ENCODE data around the gene KRTAP5-4.
"Not testable (repeated sequence)": the region's sequence is repeated elsewhere in the genome, so short reads cannot be mapped to it uniquely, and the experiment has no call there.

KRTAP5-4 gene, protein sequence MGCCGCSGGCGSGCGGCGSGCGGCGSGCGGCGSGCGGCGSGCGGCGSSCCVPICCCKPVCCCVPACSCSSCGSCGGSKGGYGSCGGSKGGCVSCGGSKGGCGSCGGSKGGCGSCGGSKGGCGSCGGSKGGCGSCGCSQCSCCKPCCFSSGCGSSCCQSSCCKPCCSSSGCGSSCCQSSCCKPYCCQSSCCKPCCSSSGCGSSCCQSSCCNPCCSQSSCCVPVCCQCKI

DNA sequence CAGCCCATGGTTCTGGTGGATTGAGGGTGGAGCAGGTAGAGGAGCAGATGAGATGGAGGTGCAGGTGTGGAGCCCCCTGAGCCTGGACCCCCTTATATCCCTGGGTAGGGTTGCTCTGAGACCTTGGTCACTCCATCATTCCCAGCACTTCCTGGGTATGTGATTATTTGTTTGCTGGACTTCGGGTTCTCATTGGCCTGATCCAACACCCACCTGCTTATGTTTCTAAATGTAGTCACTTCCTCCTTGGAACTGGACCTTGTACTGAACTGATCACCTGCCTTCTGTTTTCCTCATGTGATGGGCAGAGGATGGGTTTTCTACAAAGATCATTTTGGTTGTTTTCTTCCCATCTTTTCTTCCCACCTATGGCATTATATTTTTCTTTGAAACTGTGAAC is at the start of gene KRTAP5-4:
TSS of gene KRTAP5-4 (minus strand) at position 53 of the 400 bp plus-strand sequence. CDS start at position 8, 45 bp downstream.
- DNase-seq: no peak

DNA sequence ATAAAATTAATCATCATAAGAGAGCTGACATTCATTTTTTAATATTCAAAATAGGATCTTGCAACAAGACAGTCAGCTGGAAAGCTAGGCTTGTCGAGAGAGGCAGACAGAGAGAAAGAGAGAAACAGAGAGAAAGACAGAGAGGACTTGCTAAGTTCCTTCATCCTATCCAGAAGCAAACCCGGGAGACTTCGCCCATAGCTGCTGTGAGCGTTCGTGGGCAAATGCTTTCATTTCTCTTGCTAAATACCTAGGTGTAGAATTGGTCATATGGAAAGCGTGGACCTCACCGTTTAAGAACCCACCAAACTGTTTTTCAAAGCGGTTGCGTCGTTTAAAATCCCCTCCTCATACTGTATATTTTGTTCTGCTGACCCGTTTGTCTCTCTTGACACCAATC is 49.7 kb upstream of the KRTAP5-4 start:
- DNase-seq: no peak

DNA sequence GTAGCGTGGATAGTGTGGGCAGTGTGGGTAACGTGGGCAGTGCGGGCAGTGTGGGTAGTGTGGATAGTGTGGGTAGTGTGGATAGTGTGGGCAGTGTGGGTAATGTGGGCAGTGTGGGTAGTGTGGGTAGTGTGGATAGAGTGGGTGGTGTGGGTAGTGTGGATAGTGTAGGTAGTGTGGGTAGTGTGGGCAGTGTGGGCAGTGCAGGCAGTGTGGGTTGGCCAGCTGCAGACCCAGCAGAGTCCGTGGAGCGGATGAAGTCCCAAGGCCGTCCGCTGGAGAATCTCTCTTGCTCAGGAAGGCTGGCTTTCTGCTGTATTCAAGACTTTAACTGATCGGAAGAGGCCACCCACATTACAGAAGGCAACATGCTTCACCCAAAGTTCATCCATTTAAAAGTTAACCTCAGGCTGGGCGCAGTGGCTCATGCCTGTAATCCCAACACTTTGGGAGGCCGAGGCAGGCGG is 49.0 kb upstream of the KRTAP5-4 start:
- DNase-seq: no peak

DNA sequence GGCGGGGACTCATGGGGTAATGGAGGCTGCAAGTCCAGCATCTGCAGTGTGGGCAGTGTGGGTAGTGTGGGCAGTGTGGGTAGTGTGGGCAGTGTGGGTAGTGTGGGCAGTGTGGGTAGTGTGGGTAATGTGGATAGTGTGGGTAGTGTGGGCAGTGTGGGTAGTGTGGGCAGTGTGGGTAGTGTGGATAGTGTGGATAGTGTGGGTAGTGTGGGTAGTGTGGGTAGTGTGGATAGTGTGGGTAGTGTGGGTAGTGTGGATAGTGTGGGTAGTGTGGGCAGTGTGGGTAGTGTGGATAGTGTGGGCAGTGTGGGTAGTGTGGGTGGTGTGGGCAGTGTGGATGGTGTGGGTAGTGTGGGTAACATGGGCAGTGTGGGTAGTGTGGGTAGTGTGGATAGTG is 48.5 kb upstream of the KRTAP5-4 start:
- not testable (repeated sequence) for DNase-seq

DNA sequence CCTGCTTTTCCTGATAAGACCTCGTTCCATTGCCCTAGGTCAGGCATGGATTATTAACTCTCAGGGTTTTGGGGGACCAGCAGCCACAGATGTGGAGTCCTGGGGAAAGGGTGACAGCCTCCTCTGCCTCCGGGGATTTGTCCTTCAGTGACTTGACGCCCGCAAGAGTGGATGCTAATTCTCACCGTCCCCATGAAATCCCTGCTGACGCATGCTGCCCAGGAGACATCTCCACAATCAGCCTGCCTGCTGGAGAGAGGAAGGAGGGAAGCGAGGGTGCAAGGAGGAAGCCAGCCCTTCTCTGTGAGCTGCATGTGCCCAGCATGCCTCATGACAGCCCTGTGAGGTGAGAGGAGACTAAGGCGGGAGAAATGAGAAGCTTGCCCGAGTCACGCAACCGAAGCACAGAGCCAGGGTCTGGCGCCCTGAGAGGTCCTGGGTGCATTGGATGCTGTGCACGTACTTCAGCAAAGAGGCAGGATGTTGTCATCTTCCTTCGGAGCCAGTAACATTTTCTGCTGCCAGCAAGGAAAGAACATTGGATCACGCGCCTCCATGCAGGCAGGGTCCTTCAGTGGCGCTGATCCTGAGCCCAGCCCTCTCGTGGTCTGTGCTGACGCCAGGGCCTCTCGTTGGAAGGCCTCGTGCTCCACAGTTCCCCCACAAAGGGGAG is 47.7 kb upstream of the KRTAP5-4 start:
- DNase-seq: no peak

DNA sequence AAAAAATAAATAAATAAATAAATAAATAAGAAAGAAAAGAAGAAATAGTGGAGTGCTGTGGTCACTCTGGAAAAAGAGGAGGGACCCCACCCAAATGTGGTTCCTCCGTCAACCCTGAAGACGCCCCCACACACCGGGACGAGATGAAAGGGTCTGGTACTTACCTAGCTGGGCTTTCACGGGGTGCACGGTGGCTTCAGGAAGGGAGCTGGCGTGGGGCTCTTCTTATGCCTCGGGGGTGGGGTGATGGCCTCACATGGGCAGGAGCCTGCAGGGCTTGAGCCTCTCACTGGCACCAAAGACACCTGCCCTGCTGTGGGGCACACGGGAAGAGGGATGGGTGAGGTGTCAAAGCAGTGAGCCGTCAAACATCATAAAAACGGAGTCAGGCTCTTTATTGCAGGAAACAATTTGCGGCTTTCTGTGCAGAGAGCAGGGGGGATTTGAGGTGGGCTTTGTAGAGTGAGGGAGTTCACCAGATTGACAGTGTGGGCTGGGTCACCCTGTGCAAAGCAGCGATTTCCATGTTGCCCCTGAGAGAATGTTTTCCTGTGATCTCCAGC is 47.1 kb upstream of the KRTAP5-4 start:
- no peak for DNase-seq

DNA sequence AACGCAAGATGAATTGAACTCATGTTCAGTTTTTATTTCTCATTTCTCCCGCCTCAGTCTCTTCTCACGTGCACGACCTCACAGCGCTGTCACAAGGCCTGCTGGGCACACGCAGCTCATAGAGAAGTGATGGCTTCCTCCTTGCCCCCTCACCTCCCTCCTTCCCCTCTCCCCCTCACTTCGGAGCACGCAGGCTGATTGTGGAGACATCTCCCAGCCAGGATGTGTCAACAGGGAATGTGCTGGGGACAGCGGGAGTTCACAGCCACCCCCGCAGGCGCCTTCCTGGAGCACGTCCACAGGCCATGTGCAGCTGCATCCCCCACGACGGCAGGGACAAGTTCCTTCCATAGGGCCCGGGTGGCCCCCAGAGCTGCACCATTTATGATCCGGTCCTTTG is 46.0 kb upstream of the KRTAP5-4 start:
- no peak for DNase-seq

DNA sequence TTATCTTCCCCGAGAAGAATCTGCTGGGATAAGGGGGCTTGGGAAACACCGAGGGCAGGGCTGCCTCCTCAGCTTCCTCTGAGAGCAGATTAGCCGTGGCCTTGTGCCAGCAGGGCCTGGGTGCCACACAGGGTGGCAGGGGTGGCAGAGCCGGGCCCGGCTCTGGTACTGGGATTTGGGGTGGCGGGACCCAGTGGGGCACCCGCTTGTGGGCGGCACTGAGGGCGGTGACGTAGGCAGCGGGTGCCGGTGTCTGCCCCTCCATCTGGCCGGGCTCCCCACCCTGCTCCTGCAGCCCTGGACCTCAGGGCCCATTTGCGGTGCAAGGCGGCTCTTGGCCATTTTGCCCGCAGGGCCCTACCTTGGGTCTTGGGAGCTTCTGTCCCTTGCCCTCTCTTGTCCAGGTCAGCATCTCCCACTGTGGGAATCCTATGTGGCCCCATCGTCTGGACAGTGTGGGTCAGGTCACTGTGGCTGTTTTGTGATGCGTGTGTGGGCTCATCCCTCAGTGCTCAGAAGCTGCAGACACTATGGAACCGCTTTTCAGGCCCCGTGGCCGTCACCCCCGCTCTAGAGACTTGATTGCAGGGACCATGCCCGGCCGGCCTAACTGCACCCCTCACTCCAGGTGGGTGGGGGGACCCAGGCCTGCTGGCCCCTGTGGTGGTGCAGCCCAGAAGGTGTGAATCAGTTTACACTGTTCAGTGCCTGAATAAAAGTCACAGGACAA is 45.3 kb upstream of the KRTAP5-4 start:
- no peak for DNase-seq

DNA sequence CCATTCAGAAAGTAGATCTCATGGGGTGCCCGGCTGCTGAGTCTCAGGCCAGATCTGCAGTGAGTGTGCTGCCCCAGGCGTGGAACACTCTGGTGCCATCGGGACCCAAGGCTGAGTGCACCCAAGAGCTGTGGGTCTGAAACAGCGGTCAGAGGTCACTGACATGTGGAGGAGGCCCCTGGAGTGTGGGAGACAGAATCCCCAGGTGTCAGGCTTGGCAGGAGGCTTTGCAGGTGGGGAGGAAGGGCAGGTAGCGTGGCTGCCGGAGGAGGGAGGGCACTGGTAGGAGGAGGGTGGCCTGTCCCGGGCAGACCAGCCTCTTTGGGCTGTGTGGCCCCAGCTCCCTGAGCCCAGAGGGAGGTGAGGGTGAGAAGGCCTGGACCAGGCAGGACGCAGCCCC is 43.4 kb upstream of the KRTAP5-4 start:
- no peak for DNase-seq

DNA sequence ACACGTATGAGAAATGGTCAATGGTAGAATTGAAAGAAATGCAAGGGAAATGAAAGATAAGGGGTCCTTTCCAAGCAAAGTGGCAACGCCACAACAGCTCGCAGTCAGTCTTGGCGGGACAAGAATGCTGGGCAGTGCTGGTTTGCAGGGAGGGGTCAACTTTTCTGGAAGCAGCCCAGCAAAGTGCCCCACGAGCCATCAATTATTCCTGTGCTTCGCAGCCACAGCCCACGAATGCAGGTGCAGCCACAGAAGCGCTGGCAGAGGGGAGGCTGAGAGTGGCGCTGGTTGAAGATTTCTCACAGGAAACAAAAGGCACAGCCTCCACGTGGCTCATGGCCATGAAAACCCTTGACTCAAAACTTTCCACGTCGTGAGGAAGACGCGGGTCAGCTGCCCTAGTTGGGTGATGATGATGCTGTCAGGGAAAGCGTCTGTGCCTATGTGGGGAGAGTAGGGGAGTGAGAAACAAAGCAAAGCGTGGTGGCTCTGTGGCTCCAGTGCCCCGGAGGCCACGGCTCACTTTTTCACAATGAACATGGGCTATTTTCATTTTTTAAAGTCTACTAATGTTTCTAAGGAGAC is 40.9 kb upstream of the KRTAP5-4 start:
- not testable (repeated sequence) for DNase-seq

DNA sequence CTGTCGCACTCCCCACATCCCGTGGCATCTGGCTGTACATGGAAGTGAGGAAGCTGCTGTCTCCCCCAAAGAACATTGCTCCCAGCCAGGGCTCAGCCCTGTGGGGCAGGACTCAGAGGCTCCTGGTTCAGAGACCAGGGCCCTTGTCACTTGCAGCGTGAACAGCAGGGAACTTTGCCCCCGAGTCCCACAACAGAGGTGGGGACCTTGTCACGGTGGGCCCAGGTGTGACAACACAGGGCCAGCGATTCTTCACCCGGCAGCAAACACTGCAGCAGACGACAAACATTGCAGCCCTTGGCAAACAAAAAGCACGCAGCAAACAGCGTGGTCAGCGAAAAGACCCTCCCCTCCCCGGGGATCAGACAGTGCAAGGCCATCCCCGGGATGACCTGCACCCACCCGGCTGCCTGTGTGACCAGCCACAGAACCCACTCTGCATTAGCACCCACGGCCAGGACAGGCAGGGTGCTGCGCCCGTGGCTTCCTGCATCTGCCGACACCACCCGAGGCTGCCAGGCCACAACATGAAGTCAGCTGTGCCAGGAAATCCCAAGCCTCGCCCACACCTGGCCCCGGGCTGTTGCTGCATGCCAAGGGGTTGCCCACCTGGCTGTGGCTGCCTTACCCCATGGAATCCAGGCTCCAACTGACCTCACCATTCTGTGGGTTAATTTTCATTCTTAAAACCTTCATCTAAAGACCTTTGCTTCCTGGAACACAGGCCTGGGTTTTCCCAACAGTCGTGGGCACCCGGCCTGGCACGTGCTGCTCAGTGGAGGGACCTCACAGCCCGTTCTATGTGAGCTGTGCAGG is 39.7 kb upstream of the KRTAP5-4 start:
- not testable (repeated sequence) for DNase-seq

DNA sequence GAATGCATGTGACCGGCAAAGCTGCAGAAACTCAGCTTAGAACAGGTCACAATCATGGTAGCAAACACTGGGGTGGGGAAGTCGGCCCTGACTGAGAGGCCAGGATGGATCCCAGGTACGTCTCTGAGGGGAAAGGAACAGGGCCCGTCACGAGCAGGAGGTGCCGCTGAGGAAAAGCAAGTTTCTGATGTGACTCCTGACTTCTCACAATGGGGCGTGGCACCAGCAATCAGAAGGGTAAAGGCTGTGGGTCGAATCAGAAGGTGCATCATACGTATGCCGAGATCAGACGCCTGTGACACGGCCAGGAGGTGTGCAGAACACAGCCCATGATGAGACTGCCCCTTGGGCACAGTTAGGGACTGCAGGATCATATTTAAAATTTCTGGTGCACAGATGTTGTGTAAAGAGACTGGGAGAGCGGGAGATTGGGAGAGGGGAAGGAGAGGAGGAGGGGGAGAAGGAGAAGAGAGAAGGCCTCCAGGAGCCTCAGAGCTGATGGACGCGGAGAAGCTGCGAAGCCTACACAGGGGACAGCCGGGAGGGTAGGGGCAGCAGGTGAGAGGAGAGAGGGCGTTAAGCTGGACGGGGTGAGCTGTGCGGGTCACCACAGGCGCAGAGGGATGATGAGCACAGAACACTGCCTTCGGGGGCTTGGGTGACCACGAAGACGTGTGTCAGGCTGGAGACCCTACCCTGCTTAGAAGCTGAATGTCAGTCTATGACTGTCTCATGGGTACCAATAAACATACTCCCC is 38.4 kb upstream of the KRTAP5-4 start:
- DNase-seq: no peak

DNA sequence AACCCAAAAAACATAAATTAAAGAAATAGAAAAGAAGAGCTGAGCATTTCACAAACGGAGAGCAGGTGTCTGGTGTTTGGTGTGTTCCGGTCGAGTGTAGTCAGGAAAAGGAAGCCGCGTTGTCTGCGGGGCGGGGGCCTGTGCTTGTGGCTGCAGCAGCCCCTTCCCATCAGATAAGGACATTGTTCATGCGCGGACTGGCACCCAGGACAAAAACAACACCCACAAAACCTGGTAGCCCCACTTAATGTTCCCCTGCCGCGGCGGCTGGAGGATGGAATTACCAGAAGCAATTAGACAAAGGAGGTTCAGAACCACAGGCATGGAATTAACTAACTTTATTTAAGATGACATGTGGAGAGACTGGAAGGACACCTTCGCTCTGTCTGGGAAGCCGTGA is 37.6 kb upstream of the KRTAP5-4 start:
- DNase-seq: no peak

DNA sequence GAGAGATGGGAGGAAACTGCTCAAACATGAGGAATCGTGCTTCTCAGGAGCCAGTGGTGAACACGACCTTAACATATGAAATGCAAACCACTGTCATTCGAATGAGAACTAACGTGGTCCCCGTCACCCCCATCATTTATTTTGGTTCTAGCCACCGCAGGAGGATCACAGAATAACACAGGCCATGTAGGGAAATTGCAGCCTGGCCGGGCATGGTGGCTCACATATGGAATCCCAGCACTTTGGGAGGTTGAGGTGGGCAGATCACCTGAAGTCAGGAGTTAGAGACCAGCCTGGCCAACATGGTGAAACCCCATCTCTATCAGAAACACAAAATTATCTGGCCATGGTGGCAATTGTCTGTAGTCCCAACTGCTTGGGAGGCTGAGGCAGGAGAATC is 34.7 kb upstream of the KRTAP5-4 start:
- no peak for DNase-seq

DNA sequence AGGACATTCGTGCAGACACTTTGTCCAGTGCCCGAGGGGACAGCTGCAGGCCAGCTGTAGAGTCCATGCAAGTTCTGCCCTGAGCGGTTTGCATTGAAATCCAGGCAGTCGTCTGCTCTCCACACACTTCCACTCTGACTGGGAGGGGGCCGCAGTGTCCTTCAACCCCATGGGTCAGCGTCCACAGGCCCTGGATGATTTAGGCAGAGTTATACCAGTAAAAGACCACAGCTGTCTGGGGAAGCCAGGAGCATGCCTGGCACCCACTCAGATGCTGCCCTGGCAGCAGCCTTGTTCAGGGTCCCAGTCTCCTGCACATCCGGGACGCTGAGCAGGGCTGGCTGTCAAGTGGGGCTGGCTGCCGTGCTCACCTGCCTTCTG is 34.1 kb upstream of the KRTAP5-4 start:
- no peak for DNase-seq

DNA sequence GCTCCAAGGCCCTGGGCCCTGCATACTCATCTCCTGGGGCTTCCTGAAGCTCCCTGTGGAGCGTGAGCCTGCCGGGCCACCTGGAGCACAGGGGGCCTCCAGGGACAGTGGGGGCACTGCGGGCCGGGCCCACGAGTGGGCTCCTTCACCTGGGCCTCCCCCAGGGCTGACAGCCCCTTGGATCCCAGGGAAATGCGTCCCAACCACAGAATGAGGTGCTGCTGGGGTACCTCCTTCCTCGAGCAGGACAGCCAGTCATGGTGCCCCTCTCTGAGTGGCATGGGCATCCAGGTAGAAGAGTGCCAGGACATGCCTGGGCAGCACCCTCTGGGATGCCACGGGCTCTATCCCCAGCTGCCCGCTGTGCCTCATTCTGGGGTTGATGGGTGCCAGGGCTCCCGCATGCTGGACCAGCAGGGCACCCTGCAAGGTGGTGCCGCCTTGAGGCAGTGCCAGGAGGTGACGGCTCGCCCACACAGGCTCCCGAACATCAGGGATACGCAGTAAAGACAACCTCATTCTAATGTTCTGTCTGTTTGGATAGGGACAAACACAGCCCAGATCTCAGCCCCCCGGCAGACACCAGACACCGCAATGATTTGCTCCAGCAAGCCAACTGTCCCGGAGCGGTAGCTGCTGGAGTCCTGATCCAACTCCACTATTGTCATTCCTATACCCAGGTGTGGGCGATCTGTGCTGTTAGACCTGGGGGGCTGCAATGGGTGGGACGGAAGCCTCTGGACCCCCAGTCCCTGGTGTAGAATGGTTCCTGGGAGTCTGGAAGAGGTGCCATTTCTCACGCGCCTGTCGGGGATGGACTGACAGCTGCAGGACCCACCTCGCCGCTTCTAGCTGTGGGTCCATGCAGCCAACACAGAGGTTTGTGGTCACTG is 33.5 kb upstream of the KRTAP5-4 start:
- DNase-seq: no peak

DNA sequence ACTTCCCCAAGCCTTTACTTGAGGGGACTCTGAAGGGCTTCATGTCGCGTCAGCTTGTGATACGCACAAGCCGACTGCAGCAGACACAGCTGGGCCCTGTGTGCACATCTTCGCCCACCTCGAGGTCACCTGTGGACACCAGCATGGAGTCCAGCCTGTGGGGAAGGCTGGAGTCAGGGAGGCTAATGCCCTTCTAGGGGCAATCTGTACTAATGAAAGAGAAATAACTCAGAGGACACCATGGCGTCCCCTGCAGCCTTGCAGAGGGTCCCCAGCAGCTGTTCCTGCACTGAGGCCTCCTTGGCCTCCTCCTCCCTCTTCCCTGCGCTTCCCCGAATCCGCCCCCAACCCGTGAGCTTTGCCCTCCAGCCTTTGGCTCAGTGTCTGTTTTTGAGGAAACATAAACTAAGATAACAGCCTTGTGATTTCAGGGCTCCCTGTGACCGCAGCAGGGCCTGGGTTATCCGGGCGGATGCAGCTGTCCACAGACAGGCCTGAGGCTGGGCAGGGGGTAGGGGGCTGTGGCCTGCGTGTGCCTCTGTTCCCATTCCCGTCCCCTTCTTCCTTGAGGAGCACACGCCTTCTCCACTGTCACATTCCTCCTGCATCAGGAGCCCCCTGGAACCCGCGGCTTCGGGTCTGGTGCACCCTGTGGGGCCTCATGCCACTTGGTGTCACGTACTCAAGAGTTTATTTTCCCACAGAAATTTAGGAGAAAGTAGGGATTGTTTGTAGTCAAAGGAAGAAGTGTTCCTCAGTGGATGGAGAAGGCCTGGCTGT is 32.6 kb upstream of the KRTAP5-4 start:
- DNase-seq: no peak

DNA sequence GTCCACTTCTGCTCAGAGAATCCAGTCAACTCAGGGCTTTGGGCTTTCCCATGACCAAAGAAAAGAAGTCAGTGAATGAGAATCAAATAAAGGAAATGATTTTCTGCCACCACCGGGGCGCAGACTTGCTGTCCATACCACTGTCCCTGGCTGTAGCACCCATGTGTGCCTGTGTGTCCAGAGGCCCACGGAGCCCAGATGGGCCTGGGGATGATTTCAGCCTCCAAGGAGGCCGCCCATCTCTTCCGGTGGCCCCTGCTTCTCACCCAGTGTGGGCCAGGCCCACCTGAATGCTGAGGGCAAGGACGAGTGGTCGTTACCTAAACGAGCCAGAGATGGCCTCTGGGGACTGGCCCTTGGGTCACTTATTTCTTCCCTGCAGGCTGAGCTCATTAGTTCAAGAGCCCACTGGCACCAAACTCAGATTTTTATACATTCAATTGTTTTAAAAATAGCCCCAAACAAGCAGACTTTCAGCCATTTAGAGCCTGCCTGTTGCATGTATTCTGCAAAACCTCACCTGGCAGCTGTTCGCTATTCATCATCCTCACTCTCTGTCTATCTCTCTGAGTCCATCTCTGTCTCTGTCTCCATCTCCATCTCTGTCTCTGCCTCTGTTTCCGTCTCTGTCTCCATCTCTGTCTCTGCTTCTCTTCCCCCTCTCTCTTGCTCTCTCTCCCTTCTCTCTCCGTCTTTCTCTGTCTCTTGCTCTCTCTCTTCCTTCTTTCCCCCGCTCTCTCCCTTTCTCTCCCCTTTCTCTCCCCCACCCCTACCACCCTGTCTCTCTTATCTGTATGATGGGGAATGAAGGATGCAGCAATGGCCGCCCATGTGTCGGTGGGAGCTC is 31.8 kb upstream of the KRTAP5-4 start:
- DNase-seq: no peak
